Mucosa of rectum (tissue), 2 donors: ENCODE data around the gene C1RL.

Source experiments
- H3K27ac ChIP-seq, 2 donors: one replicate each; pipeline ENCODE4 v1.7.0; 2013; ENCODE audit warnings: inconsistent platforms in 2 of 2, low read depth in 2 of 2, low read length in 2 of 2
- H3K27me3 ChIP-seq, 2 donors: one replicate each; pipeline ENCODE4 v1.7.0; 2013; ENCODE audit warnings: low read length in 2 of 2; ENCODE audit not compliant: control insufficient read depth in 2 of 2, insufficient read depth in 2 of 2
- H3K36me3 ChIP-seq, 2 donors: one replicate each; pipeline ENCODE4 v1.7.0; 2013; ENCODE audit warnings: low read length in 2 of 2; ENCODE audit not compliant: control insufficient read depth in 2 of 2, insufficient read depth in 2 of 2
- H3K4me1 ChIP-seq, 2 donors: one replicate each; pipeline ENCODE4 v1.7.0; 2013; ENCODE audit warnings: low read length in 2 of 2, mild to moderate bottlenecking in 1 of 2; ENCODE audit not compliant: control insufficient read depth in 2 of 2, insufficient read depth in 2 of 2
- H3K4me3 ChIP-seq, 2 donors: one replicate each; pipeline ENCODE4 v1.7.0; 2013; ENCODE audit warnings: low read length in 2 of 2
- H3K9ac ChIP-seq, 2 donors: one replicate each; pipeline ENCODE4 v1.7.0; 2013; ENCODE audit warnings: low read length in 2 of 2, low read depth in 1 of 2, mild to moderate bottlenecking in 1 of 2
- H3K9me3 ChIP-seq, 2 donors: one replicate each; pipeline ENCODE4 v1.7.0; 2013; ENCODE audit warnings: low read length in 2 of 2; ENCODE audit not compliant: control insufficient read depth in 2 of 2
- donor health status: healthy.
- donor health status: Normal muscosa, but diverticular disease.

C1RL gene

DNA sequence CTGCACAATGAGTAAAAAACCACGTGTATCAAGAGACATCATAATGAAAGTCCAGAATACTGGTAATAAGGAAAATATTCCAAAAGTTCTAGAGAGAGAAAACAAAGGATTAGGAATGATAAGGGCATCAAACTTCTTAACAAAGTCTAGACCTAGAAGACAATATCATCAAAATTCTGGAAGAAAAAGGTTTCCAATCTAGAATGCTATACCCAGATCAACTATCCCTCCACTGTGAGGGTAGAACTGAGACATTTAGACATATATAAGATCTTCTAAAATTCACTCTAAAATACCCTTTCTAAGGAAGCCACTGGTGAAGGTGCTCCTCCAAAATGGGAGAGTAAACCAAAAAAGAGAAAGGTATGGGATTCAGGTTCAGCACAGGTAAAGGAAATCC lies 2.9 kb downstream of the C1RL start:
- no peak overlapping the region for H3K9ac ChIP-seq
- H3K27me3 ChIP-seq = no peaks in the 10 kb centered on the region
- H3K9me3 ChIP-seq = no peaks in the 10 kb centered on the region
- H3K4me3 ChIP-seq = no peak overlapping the region
- no peak overlapping the region for H3K27ac ChIP-seq
- H3K36me3 ChIP-seq = peaks cover 5 to 12% of the 10 kb centered on the region in 2 donors
- peaks cover 9 to 10% of the 10 kb centered on the region in 2 donors for H3K4me1 ChIP-seq

DNA sequence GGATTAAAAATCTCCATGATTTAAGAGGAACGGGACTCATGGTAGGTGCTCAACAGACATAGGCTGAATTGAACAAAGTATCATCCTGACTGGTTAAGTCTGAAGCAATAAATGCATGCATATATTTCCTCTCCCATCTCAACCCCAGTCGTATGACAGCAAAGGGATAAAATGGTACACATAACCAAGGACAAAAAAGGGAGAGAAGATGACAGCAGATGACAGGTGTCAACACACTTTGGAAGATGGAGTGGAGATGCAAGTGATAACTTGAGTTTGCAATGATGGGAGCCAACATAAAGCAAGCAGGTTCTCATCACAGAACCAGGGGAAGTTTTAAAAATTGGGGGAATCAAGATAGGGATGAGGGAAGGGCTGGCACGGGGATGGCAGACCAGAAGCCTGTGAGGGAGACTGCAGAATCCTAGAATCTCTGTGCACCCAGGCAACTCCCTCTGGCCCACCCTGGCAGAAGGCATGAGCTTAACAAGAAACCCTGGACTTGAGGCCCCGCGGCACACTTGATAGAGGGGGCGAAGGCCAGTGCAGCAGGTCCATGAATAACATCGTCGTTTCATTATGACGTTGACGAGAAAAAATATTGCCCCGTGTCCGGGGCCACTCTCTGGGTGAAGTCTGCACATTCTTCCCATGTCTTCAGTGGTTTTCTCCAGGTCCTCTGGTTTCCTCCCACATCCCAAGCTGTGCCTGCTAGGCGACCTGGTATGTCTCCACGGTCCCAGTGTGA lies 5.0 kb downstream of the C1RL start:
- Histone ChIP-seq H3K27me3 (no peaks in the 10 kb centered on the region), H3K9me3 (no peaks in the 10 kb centered on the region), H3K27ac (no peak overlapping the region), H3K9ac (no peak overlapping the region), H3K4me3 (no peak overlapping the region), H3K4me1 (peaks cover 3 to 4% of the 10 kb centered on the region in 2 donors), H3K36me3 (peaks cover 12 to 21% of the 10 kb centered on the region in 2 donors)

DNA sequence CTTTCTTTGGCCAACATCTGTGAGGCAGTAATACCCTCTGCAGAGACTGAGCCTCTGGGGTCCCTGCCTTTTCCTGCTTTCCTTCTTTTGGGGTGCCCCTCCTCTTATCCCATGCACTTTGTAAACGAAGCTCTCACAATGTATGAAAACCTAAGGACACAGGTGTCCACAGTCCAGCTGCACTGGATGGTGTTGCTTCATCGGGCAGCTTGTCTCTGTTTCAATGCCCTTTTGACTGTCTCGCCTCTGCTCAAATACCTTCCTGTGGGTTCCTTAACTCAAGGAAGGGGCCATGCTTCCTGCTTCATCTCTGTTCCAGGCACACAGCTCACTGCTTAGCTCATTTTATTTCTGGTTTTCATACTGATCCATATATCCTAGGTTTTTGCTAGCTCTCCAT lies 6.4 kb downstream of the C1RL start:
- Histone ChIP-seq H3K27me3 (no peaks in the 10 kb centered on the region), H3K4me3 (no peak overlapping the region), H3K9ac (no peak overlapping the region), H3K4me1 (no peaks in the 10 kb centered on the region), H3K9me3 (no peaks in the 10 kb centered on the region), H3K27ac (no peak overlapping the region), H3K36me3 (peaks cover 14 to 21% of the 10 kb centered on the region in 2 donors)

DNA sequence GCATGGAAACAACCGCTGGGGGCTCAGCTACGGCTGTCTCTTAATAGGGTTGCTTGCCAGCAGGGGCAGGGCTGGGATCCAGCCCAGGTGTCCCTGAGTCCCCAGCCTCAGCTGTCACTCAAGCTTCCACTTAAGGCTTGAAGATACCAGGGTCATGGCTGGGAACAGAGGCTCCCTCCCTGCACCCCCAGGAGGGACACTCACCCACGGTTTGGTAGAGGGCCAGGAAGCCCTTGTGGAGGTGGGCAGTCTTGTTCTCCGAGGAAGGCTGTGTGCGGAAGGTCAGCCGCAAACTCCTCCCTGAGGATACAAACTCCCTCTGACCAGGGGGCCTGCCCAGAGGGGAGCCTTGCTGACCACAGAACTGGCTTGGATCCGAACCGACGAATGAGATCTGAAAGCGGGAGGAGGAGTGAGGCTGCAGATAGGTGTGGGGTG lies 7.3 kb downstream of the C1RL start:
- no peak overlapping the region for H3K4me3 ChIP-seq
- peaks cover 14 to 23% of the 10 kb centered on the region in 2 donors for H3K36me3 ChIP-seq
- H3K27ac ChIP-seq = no peak overlapping the region
- no peaks in the 10 kb centered on the region for H3K9me3 ChIP-seq
- H3K27me3 ChIP-seq = no peaks in the 10 kb centered on the region
- no peaks in the 10 kb centered on the region for H3K4me1 ChIP-seq
- no peak overlapping the region for H3K9ac ChIP-seq

DNA sequence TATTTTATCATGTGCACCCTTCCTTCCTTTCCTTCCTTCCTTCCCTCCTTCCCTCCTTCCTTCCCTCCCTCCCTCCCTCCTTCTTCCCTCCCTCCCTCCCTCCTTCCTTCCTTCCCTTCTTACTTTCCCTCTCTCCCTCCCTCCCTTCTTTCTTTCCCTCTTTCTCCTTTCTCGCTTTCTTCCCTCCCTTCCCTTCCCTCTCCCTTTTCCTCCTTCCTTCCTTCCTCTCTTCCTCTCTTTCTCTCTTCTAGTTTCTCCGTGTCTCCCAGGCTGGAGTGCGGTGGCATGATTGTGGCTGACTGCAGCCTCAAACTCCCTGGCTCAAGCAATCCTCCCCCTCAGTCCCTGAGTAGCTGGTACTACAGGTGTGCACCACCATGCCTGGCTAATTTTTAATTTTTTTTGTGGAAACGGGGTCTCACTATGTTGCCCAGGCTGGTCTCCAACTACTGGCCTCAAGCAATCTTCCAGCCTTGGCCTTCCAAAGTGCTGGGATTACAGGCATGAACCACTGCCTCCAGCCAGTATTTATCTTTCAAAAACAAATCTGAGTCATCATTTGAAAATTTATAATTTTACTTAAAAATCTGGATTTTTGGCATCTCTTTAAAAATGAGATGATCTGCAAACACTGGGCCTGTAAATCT lies 7.8 kb downstream of the C1RL start:
- Histone ChIP-seq H3K27me3 (no peaks in the 10 kb centered on the region), H3K4me3 (no peak overlapping the region), H3K27ac (no peak overlapping the region), H3K9me3 (no peaks in the 10 kb centered on the region), H3K9ac (no peak overlapping the region), H3K4me1 (no peaks in the 10 kb centered on the region), H3K36me3 (peaks cover 14 to 23% of the 10 kb centered on the region in 2 donors)

DNA sequence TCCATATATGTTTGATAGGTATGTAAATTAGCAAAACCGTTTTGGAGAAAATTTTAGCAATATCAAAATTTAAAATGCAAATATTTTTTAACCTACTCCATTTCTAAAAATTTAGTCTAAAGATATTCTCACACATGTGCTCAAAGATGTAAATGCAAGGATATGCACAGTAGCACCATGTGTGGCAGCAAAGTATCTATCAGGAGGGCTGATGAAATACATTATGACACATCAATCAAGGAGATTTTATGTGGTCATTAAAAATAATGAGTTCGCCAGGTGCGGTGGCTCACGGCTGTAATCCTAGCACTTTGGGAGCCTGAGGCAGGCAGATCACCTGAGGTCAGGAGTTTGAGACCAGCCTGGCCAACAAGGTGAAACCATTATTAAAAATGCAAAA lies 8.8 kb downstream of the C1RL start:
- peaks cover 14 to 21% of the 10 kb centered on the region in 2 donors for H3K36me3 ChIP-seq
- H3K4me3 ChIP-seq = no peak overlapping the region
- no peak overlapping the region for H3K27ac ChIP-seq
- no peaks in the 10 kb centered on the region for H3K4me1 ChIP-seq
- no peak overlapping the region for H3K9ac ChIP-seq
- H3K9me3 ChIP-seq = no peaks in the 10 kb centered on the region
- no peaks in the 10 kb centered on the region for H3K27me3 ChIP-seq

DNA sequence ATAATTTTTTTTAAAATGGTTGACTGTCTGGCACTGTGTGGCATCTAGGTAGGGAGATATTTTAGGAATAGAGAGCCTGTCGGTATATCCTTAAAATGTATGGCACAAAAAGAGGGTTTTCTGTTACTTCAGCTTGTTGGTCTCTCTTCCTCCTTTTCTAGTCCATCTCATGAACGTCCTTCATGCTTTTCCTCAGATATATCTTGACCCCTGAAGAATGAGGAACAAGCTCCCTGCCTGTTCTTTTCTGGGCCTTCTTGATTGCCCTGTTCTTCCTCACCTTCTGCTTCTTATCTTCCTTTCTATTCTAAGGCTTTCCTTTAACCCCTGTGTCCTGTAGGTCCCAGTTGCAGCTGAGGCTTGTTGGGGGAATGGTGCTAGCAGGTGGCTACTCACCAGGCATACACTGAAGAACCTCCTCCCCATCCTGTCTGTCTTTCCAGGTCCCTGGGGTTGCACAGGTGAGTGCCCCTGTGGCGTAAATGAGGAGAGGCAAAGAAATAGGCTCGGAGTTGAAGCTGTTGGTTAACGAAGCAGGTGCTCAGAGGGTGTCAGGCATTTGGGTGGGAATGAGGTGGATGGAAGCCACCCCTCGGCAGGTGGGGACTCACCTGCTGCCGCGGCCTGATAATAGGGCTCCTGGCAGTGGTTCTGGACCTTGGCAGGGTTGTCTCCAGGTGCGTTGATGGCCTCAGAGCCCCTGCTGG lies 9.6 kb downstream of the C1RL start:
- Histone ChIP-seq H3K9me3 (no peaks in the 10 kb centered on the region), H3K36me3 (peaks cover 14 to 21% of the 10 kb centered on the region in 2 donors), H3K27me3 (no peaks in the 10 kb centered on the region), H3K27ac (no peak overlapping the region), H3K4me3 (no peak overlapping the region), H3K4me1 (no peaks in the 10 kb centered on the region), H3K9ac (no peak overlapping the region)

DNA sequence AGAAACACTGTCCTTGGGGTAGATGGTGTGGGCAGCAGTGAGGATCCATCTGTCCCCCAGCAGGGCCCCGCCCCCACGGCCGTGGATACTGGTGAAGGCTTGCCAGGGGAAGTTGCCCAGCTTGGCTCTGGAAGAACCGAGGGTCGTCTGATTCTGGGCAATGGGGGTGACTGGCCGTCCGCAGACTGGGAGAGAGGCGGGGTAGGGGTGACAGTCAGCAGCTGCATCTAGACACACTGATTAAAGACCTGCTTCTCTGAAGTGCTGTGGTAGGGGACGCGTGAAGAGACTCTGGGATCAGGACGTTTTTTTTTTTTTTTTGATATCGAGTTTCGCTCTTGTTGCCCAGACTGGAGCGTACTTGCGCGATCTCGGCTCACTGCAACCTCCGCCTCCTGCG lies 12.0 kb downstream of the C1RL start:
- Histone ChIP-seq H3K9ac (no peak overlapping the region), H3K36me3 (peaks cover 13 to 14% of the 10 kb centered on the region in 2 donors), H3K4me3 (no peak overlapping the region), H3K27ac (no peak overlapping the region), H3K27me3 (peaks cover 0 to 2% of the 10 kb centered on the region in 2 donors), H3K4me1 (peaks cover 0 to 6% of the 10 kb centered on the region in 2 donors), H3K9me3 (no peaks in the 10 kb centered on the region)

DNA sequence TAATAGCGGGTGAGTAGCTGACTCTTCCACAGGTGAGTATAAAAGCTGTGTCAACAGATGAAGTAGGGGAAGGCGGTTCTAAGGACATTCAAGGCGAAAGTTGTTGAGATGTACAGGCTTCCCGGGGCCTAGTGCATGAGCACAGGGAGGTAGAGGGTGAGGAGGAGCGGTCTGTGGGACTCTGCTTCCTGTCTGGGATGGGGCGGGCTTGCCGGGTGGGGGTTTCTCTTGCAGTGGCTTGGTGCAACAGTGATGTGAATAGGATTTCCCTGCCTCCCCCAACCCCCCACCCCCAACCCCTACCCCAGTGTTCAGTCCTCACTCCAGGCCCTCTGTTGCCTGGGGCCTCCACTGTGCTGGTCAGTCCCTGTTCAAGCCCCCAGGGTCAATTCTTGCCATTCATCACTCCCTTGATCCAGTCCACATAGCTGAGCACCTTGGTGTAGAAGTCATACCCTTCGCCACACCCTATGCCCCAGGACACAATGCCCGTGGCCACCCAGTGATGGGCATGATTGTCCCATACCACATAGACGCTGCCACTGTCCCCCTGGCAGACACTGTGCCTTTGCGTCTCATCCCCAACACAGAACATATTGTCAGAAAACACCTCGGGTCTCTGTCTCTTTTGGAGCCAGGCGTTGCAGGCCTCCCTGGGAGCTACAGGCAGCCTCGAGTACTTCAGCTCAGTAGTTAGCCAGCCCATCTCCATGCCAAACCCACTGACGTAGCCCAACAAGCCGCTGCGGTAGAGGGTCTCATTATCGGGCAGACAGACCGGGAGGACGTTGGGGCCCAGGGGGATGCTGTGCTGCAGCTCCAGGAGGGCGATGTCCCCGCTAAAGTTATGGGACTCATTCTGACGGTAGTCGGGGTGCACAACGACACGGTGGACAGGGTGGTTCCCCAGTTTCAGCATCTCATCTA lies 12.7 kb downstream of the C1RL start:
- peaks cover 0 to 8% of the 10 kb centered on the region in 2 donors for H3K4me1 ChIP-seq
- H3K36me3 ChIP-seq = peaks cover 8 to 11% of the 10 kb centered on the region in 2 donors
- H3K4me3 ChIP-seq = no peak overlapping the region
- H3K9ac ChIP-seq = no peak overlapping the region
- H3K27me3 ChIP-seq = peaks cover 0 to 2% of the 10 kb centered on the region in 2 donors
- H3K9me3 ChIP-seq = no peaks in the 10 kb centered on the region
- no peak overlapping the region for H3K27ac ChIP-seq
